ENCODE data around the gene HNRNPA1.
"Not testable (repeated sequence)": the region's sequence is repeated elsewhere in the genome, so short reads cannot be mapped to it uniquely, and the experiment has no call there.

Gene HNRNPA1

DNA sequence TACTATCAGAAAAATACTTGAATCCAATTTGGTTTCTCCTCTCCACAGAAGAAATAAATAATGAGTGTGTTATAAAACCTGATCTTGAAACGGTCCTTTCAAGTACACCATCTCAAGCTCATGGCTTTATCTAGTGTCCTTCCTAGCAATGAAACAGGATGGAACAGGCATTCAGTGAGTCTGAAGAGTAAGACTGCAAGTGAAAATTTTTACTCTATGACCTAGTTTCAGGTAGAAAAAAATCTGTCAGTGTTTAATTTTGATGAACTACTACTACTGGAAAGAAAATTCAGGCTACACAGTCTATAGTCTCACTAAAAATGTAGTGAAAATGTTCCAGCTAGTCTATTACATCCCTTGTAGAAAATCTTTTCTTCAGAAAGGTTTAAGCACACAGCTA is 8.3 kb upstream of the HNRNPA1 start:
- no peak for DNase-seq (ENCODE audit: low read depth)
- no peak for TF ChIP-seq CTCF (IDR thresholded peaks at IDR 0.05; ENCODE audit: low read depth, low read length, missing control alignments)
- H3K4me3 ChIP-seq (ENCODE audit: low read depth, low read length), result no peak overlapping the region

- no peak for DNase-seq (ENCODE audit: low read depth)
- no peak for TF ChIP-seq CTCF (IDR thresholded peaks at IDR 0.05; ENCODE audit: low read depth, low read length, missing control alignments)
- no peak overlapping the region for H3K4me3 ChIP-seq (ENCODE audit: low read depth, low read length)
Measured at GRCh38 chr12:54273981-54274380, 6.5 kb upstream of the HNRNPA1 start.

- peak; percentile 27 for DNase-seq (ENCODE audit: low read depth)
- TF ChIP-seq CTCF (IDR thresholded peaks at IDR 0.05; ENCODE audit: low read depth, low read length, missing control alignments), result no peak
- no peak overlapping the region for H3K4me3 ChIP-seq (ENCODE audit: low read depth, low read length)
Measured at GRCh38 chr12:54276368-54276767, 4.2 kb upstream of the HNRNPA1 start.

GRCh38 chr12:54277823-54278276 is 2.7 kb upstream of the HNRNPA1 start:
- no peak for DNase-seq (ENCODE audit: low read depth)
- peak overlapping the region; percentile 98 for H3K4me3 ChIP-seq (ENCODE audit: low read depth, low read length)
- no peak for TF ChIP-seq CTCF (IDR thresholded peaks at IDR 0.05; ENCODE audit: low read depth, low read length, missing control alignments)

- H3K4me3 ChIP-seq (ENCODE audit: low read depth, low read length), result peak overlapping the region; percentile 98
- no peak for DNase-seq (ENCODE audit: low read depth)
- no peak for TF ChIP-seq CTCF (IDR thresholded peaks at IDR 0.05; ENCODE audit: low read depth, low read length, missing control alignments)
Measured at GRCh38 chr12:54279227-54279631, 1.3 kb upstream of the HNRNPA1 start.

- H3K4me3 ChIP-seq (ENCODE audit: low read depth, low read length), result peak within 1 kb of the TSS; percentile 98
- DNase-seq (ENCODE audit: low read depth), result peak; percentile 98
- no peak for TF ChIP-seq CTCF (IDR thresholded peaks at IDR 0.05; ENCODE audit: low read depth, low read length, missing control alignments)
Measured at GRCh38 chr12:54279632-54280467, 676 bp upstream of the HNRNPA1 start, which contains the start of gene CBX5. Gene CBX5, minus strand, starts transcription at chr12:54280122. Its CDS starts 22,472 bp downstream, at chr12:54257650.

- peak overlapping the region; percentile 98 for H3K4me3 ChIP-seq (ENCODE audit: low read depth, low read length)
- not testable (repeated sequence) for DNase-seq (ENCODE audit: low read depth)
Measured at GRCh38 chr12:54281261-54281638, 724 bp downstream of the HNRNPA1 start.

DNA sequence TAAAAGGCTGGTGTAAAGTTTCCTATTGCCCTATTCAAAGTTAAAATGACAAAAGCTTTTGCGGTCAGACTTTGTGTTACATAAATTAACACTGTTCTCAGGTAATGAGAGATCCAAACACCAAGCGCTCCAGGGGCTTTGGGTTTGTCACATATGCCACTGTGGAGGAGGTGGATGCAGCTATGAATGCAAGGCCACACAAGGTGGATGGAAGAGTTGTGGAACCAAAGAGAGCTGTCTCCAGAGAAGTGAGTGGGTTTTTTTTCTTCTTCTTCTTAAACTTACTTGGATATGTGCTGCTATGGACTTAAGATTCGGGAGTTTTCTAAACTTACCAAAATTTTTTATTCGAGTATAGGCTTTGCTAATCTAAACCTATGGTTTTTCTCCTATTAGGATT is 1.2 kb downstream of the HNRNPA1 start:
- peak overlapping the region; percentile 98 for H3K4me3 ChIP-seq (ENCODE audit: low read depth, low read length)
- not testable (repeated sequence) for DNase-seq (ENCODE audit: low read depth)

Measured in GM12864 (cell line).